PC-3 (cell line): ENCODE data around the gene WDR59. TPM values are rescaled to one million over a fixed set of nuclear protein-coding genes. Genes with fewer than 3 reads are reported as not detected.

Experiments used
- ATAC-seq: fragments of 200-7000 bp; cut with Tn5 transposase; 2 replicates; pipeline ENCODE4 v1.9.1; 2020; ENCODE audit warnings: mild to moderate bottlenecking, moderate library complexity
- BruUV-seq: library from RNA; stranded (reverse); fragments of 400-500 nt; replicated peaks from 2 replicates; lab custom pipeline; 2021; lab: Mats Ljungman, UMichigan
- CTCF ChIA-PET: fragments of 300-600 bp; sonication (Branson Sonifier 250); formaldehyde crosslinking; loops from one replicate; lab custom pipeline; 2022; ENCODE audit warnings: antibody characterized with exemption; lab: Charles Lee
- POLR2A ChIA-PET: fragments of 300-600 bp; sonication (Branson Sonifier 250); formaldehyde crosslinking; loops from one replicate; lab custom pipeline; 2022; ENCODE audit warnings: antibody characterized with exemption; ENCODE audit not compliant: unreplicated experiment; lab: Charles Lee
- DNase-seq: peaks from one replicate; pipeline ENCODE4 v3.0.0-alpha.2; 2015
- H2AFZ ChIP-seq: fragments of 300-600 bp; sonication (generic); 2 replicates; pipeline ENCODE4 v1.6.0; 2016; ENCODE audit warnings: antibody characterized with exemption, low read length
- H3F3A ChIP-seq: fragments of 300-600 bp; sonication (generic); one replicate; pipeline ENCODE4 v1.6.0; 2017; ENCODE audit warnings: antibody characterized with exemption, low read length, control low read depth, mild to moderate bottlenecking; ENCODE audit not compliant: unreplicated experiment
- H3K27ac ChIP-seq: fragments of 300-600 bp; sonication (generic); 2 replicates; pipeline ENCODE4 v1.5.1; 2016; ENCODE audit warnings: mild to moderate bottlenecking, low read length
- H3K27me3 ChIP-seq: fragments of 300-600 bp; sonication (generic); 2 replicates; pipeline ENCODE4 v1.6.1; 2016; ENCODE audit warnings: low read length, mixed read lengths
- H3K36me3 ChIP-seq: fragments of 300-600 bp; sonication (generic); 2 replicates; pipeline ENCODE4 v1.6.1; 2016; ENCODE audit warnings: low read depth, mixed run types, low read length, mixed read lengths
- H3K4me1 ChIP-seq: fragments of 300-600 bp; sonication (generic); 2 replicates; pipeline ENCODE4 v1.5.1; 2016; ENCODE audit warnings: low read length; ENCODE audit not compliant: insufficient read depth
- H3K4me2 ChIP-seq: fragments of 300-600 bp; sonication (generic); 2 replicates; pipeline ENCODE4 v1.6.0; 2016; ENCODE audit warnings: low read length
- H3K4me3 ChIP-seq: fragments of 300-600 bp; sonication (generic); 2 replicates; pipeline ENCODE4 v1.5.1; 2016; ENCODE audit warnings: mild to moderate bottlenecking, low read length, mixed read lengths
- H3K79me2 ChIP-seq: fragments of 300-600 bp; sonication (generic); 2 replicates; pipeline ENCODE4 v1.6.1; 2017; ENCODE audit warnings: low read length, mixed read lengths
- H3K9ac ChIP-seq: fragments of 300-600 bp; sonication (generic); 2 replicates; pipeline ENCODE4 v1.6.0; 2016; ENCODE audit warnings: mild to moderate bottlenecking, low read length
- H3K9me2 ChIP-seq: fragments of 300-600 bp; sonication (generic); replicated peaks from 2 replicates; pipeline ENCODE4 v1.6.1; 2016; ENCODE audit warnings: mixed run types, low read length, mixed read lengths
- H3K9me3 ChIP-seq: fragments of 300-600 bp; sonication (generic); 2 replicates; pipeline ENCODE4 v1.6.1; 2016; ENCODE audit warnings: low read length, mixed read lengths
- H4K20me1 ChIP-seq: fragments of 300-600 bp; sonication (generic); 2 replicates; pipeline ENCODE4 v1.6.1; 2016; ENCODE audit warnings: low read length, mixed read lengths
- EZH2 ChIP-seq: fragments of 300-600 bp; sonication (generic); IDR thresholded peaks from one replicate; pipeline ENCODE4 v1.6.1; 2017; ENCODE audit warnings: antibody characterized with exemption, mild to moderate bottlenecking, low read length; ENCODE audit not compliant: unreplicated experiment
- EZH2phosphoT487 ChIP-seq: fragments of 300-600 bp; sonication (generic); IDR thresholded peaks from 2 replicates; pipeline ENCODE4 v1.6.1; 2018; ENCODE audit warnings: mild to moderate bottlenecking, antibody characterized with exemption, low read length, borderline replicate concordance
- intact Hi-C: fragments of 100-400 bp; cut with micrococcal nuclease; formaldehyde crosslinking; loops from 2 replicates; pipeline ENCODE4 v1.9.0; 2023
- total RNA-seq: library from RNA; depleted of rRNA; stranded (reverse); fragments of >200 nt; gene quantifications from 2 replicates; pipeline ENCODE4 v1.2.3, GENCODE V29; 2014
- TF ChIP-seq, protein P1 (sequence below): fragments of 300-600 bp; sonication (generic); conservative IDR thresholded peaks from 2 replicates; pipeline ENCODE4 v1.5.1; 2017; ENCODE audit warnings: antibody characterized with exemption, low read depth, mild to moderate bottlenecking, low read length

Gene WDR59
- total RNA-seq, 1 experiment from 2014 or later, result 11.8 TPM

DNA sequence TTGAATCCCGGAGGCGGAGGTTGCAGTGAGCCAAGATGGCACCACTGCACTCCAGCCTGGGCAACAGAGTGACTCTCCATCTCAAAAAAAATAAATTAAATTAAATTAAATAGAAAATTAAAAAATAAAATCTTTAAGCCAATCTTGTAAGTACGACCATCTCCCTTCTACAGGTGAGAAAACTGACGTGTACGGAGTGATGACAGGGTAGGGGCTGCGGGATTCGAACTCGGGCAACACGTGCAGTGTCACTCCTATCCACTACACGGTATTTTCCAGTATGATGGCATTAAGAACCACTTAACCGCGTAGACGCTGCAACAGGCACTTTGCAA is 762 bp downstream of the WDR59 start:
- ATAC-seq (no peak), DNase-seq (no peak)
- no peaks in the 10 kb centered on the region for H3F3A ChIP-seq
- ChIA-PET POLR2A (no interaction called here), CTCF (no interaction called here)
- no peaks in the 10 kb centered on the region for H3K9me3 ChIP-seq
- no peaks in the 10 kb centered on the region for H3K4me1 ChIP-seq
- H3K36me3 ChIP-seq, result no peaks in the 10 kb centered on the region
- TF ChIP-seq, protein P1, sequence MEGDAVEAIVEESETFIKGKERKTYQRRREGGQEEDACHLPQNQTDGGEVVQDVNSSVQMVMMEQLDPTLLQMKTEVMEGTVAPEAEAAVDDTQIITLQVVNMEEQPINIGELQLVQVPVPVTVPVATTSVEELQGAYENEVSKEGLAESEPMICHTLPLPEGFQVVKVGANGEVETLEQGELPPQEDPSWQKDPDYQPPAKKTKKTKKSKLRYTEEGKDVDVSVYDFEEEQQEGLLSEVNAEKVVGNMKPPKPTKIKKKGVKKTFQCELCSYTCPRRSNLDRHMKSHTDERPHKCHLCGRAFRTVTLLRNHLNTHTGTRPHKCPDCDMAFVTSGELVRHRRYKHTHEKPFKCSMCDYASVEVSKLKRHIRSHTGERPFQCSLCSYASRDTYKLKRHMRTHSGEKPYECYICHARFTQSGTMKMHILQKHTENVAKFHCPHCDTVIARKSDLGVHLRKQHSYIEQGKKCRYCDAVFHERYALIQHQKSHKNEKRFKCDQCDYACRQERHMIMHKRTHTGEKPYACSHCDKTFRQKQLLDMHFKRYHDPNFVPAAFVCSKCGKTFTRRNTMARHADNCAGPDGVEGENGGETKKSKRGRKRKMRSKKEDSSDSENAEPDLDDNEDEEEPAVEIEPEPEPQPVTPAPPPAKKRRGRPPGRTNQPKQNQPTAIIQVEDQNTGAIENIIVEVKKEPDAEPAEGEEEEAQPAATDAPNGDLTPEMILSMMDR, result no peak
- TF ChIP-seq EZH2phosphoT487 (no peak), EZH2 (no peak)
- peak overlapping the region; percentile 94 for H3K4me2 ChIP-seq
- BruUV-seq, result no TSS peak
- no peak overlapping the region; the same call in 1 of the 2 replicates for H3K27ac ChIP-seq
- H3K79me2 ChIP-seq, result peaks cover 26% of the 10 kb centered on the region
- peak overlapping the region; percentile 90 for H2AFZ ChIP-seq
- H3K9ac ChIP-seq, result peak overlapping the region; percentile 95
- H3K9me2 ChIP-seq, result no peaks in the 10 kb centered on the region
- no peaks in the 10 kb centered on the region for H3K27me3 ChIP-seq
- H3K4me3 ChIP-seq, result peak overlapping the region; percentile 100
- H4K20me1 ChIP-seq, result no peaks in the 10 kb centered on the region
- intact Hi-C loops, result no loop called here

DNA sequence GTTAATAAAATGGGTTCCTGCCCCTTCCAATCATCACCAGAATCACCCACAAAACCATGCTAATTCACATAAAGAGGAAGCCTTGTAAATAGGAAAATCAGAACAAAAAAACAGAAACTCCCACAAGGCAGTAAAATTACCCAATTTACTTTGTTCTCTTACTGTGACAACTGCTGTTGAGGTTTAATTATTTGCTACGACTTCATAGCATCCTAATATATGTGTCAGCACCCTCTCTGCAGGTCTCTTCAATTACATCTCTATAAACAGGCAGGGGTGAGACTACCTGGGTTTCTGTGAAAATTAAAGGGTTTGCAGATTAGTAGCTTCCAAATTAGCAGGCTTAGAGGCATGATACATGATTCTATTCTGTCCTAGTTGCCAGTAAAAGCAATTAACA is 2.7 kb downstream of the WDR59 start:
- intact Hi-C loops, result no loop called here
- H3K27ac ChIP-seq, result no peak overlapping the region
- H3K9me3 ChIP-seq, result no peaks in the 10 kb centered on the region
- H3K79me2 ChIP-seq, result peaks cover 26% of the 10 kb centered on the region
- no peaks in the 10 kb centered on the region for H3K27me3 ChIP-seq
- no TSS peak for BruUV-seq
- POLR2A ChIA-PET, result interaction anchor here (0.7 kb wide), 1 partner anchor 238 kb away, joined by 4 read pairs; no protein-coding TSS in a partner anchor
- H3K9me2 ChIP-seq, result no peaks in the 10 kb centered on the region
- H3K4me2 ChIP-seq, result 0 out of 2 replicates have a peak overlapping the region, but pooled peaks have one; percentile 28
- H3K4me1 ChIP-seq, result no peaks in the 10 kb centered on the region
- no peaks in the 10 kb centered on the region for H4K20me1 ChIP-seq
- DNase-seq (no peak), ATAC-seq (no peak)
- TF ChIP-seq, protein P1, result no peak
- TF ChIP-seq EZH2phosphoT487 (no peak), EZH2 (no peak)
- H3K9ac ChIP-seq, result no peak overlapping the region
- H3K4me3 ChIP-seq, result no peak overlapping the region
- H3F3A ChIP-seq, result no peaks in the 10 kb centered on the region
- H2AFZ ChIP-seq, result no peak overlapping the region
- H3K36me3 ChIP-seq, result no peaks in the 10 kb centered on the region; the same call in 1 of the 2 replicates
- CTCF ChIA-PET, result no interaction called here

DNA sequence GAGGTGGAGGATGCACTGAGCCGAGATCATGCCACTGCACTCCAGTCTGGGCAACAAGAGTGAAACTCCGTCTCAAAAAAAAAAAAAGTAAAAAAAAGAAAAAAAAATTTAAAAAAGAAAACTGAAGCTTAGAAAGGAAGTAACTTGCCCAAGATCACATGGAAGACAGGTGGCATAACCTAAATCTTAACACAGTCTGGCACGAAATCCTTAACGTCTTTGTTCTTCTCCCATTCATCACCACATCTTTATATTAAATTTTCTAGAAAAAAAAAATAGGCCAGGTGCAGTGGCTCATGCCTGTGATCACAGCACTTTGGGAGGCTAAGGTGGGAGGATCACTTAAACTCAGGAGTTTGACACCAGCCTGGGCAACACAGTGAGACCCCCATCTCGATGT is 9.3 kb downstream of the WDR59 start:
- no peaks in the 10 kb centered on the region for H3F3A ChIP-seq
- H3K4me1 ChIP-seq, result no peaks in the 10 kb centered on the region
- H3K9ac ChIP-seq, result no peak overlapping the region
- no peaks in the 10 kb centered on the region for H4K20me1 ChIP-seq
- no peaks in the 10 kb centered on the region; the same call in none of the 2 replicates for H3K36me3 ChIP-seq
- POLR2A ChIA-PET, result no interaction called here
- no TSS peak for BruUV-seq
- H3K4me3 ChIP-seq, result no peak overlapping the region
- H2AFZ ChIP-seq, result no peak overlapping the region
- no peaks in the 10 kb centered on the region for H3K27me3 ChIP-seq
- CTCF ChIA-PET, result no interaction called here
- no peak overlapping the region for H3K4me2 ChIP-seq
- no peaks in the 10 kb centered on the region for H3K79me2 ChIP-seq
- no peaks in the 10 kb centered on the region for H3K9me2 ChIP-seq
- no peak for DNase-seq
- no peaks in the 10 kb centered on the region for H3K9me3 ChIP-seq
- H3K27ac ChIP-seq, result no peak overlapping the region
- no peak for ATAC-seq
- TF ChIP-seq, protein P1, result no peak
- no peak for TF ChIP-seq EZH2phosphoT487
- TF ChIP-seq EZH2, result no peak
- intact Hi-C loops, result no loop called here
